Measurements from ENCODE around the gene TIMELESS. TPM values are rescaled to one million over a fixed set of nuclear protein-coding genes. Genes with fewer than 3 reads are reported as not detected.

Gene TIMELESS
- polyA plus RNA-seq, 4 donors = 33.6 to 38.4 (median 36.9) TPM

DNA sequence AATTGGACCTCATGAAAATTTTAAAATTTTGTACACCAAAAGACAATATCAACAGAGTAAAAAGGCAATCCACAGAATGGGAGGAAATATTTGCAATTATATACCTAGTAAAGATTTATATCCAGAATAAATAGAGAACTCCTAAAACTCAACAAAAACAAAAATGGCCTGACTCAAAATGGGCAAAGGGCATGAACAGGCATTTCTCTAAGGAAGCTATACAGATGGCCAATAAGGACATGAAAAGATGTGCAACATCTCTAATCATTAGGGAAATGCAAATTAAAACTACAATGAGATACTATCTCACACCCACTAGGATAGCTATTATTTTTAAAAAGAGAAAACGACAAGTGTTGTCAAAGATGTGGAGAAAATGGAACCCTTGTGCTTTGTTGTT, 75.7 kb downstream of the TIMELESS start:
- DNase-seq (ENCODE audit: low read depth in 4 of 4, low spot score in 3 of 4) = no peak

DNA sequence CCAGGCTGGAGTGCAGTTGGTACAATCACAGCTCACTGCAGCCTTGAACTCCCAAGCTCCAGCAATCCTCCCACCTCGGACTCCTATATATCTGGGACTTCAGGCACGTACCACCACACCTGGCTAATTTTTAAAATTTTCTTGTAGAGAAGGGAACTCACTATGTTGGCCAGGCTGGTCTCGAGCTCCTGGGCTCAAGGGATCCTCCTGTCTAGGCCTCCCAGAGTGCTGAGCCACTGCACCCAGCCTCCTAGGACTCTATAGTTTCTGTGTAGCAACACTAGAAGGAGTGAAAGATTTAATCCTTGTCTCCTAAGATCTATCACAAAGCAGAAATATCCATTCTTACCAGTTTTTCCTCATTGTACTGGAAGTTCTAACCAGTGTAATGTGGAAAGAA, 82.3 kb downstream of the TIMELESS start:
- no peak for DNase-seq (ENCODE audit: low read depth in 4 of 4, low spot score in 3 of 4)

Other genes starting within 250 kb of the TIMELESS start
- 10 to 100 TPM; 43.5 to 45.8 (median 44.0) TPM for gene RNF41, start 227.5 kb downstream of the TIMELESS start, polyA plus RNA-seq (ENCODE audit: insufficient read length in 4 of 4)
- gene NABP2, start 225.1 kb downstream of the TIMELESS start, polyA plus RNA-seq (ENCODE audit: insufficient read length in 4 of 4) = 10 to 100 TPM; 28.4 to 35.3 (median 31.8) TPM
- 10 to 100 TPM; 46.7 to 76.7 (median 52.3) TPM for gene SLC39A5, start 219.4 kb downstream of the TIMELESS start, polyA plus RNA-seq (ENCODE audit: insufficient read length in 4 of 4)
- gene ANKRD52, start 191.0 kb downstream of the TIMELESS start, polyA plus RNA-seq (ENCODE audit: insufficient read length in 4 of 4) = 10 to 100 TPM; 28.2 to 32.0 (median 30.3) TPM
- gene COQ10A, start 182.5 kb downstream of the TIMELESS start, polyA plus RNA-seq (ENCODE audit: insufficient read length in 4 of 4) = 10 to 100 TPM; 15.2 to 17.7 (median 16.9) TPM
- gene CS, start 149.1 kb downstream of the TIMELESS start, polyA plus RNA-seq (ENCODE audit: insufficient read length in 4 of 4) = 100 to 1,000 TPM; 185 to 206 (median 202) TPM
- gene CNPY2, start 133.4 kb downstream of the TIMELESS start, polyA plus RNA-seq (ENCODE audit: insufficient read length in 4 of 4) = 100 to 1,000 TPM; 145 to 167 (median 153) TPM
- 100 to 1,000 TPM in 1 of 4 donors, 10 to 100 TPM in 3; 79.4 to 101 (median 82.0) TPM for gene PAN2, start 115.4 kb downstream of the TIMELESS start, polyA plus RNA-seq (ENCODE audit: insufficient read length in 4 of 4)
- under 1 TPM; 0.49 to 1.00 (median 0.89) TPM for gene IL23A, start 110.5 kb downstream of the TIMELESS start, polyA plus RNA-seq (ENCODE audit: insufficient read length in 4 of 4)
- gene STAT2, start 89.3 kb downstream of the TIMELESS start, polyA plus RNA-seq (ENCODE audit: insufficient read length in 4 of 4) = 100 to 1,000 TPM in 1 of 4 donors, 10 to 100 TPM in 3; 79.2 to 107 (median 85.1) TPM
- gene APOF, start 86.6 kb downstream of the TIMELESS start, polyA plus RNA-seq (ENCODE audit: insufficient read length in 4 of 4) = under 1 TPM in 3 of 4 donors, not detected in 1; 0.06 to 0.18 (median 0.11) TPM
- under 1 TPM in 2 of 4 donors, not detected in 2; 0.22 to 0.37 TPM for gene MIP, start 5.2 kb upstream of the TIMELESS start, polyA plus RNA-seq (ENCODE audit: insufficient read length in 4 of 4)
- 1 to 10 TPM; 3.5 to 4.8 (median 4.3) TPM for gene SPRYD4, start 19.2 kb upstream of the TIMELESS start, polyA plus RNA-seq (ENCODE audit: insufficient read length in 4 of 4)
- gene GLS2, start 38.7 kb upstream of the TIMELESS start, polyA plus RNA-seq (ENCODE audit: insufficient read length in 4 of 4) = 1 to 10 TPM in 2 of 4 donors, under 1 TPM in 2; 0.78 to 1.6 (median 1.0) TPM
- gene RBMS2, start 72.4 kb upstream of the TIMELESS start, polyA plus RNA-seq (ENCODE audit: insufficient read length in 4 of 4) = 10 to 100 TPM; 36.2 to 50.5 (median 42.6) TPM
- gene BAZ2A, start 180.9 kb upstream of the TIMELESS start, polyA plus RNA-seq (ENCODE audit: insufficient read length in 4 of 4) = 10 to 100 TPM; 72.5 to 89.3 (median 81.7) TPM
- 1,000 to 10,000 TPM; 1,014 to 1,093 (median 1,047) TPM for gene ATP5F1B, start 196.6 kb upstream of the TIMELESS start, polyA plus RNA-seq (ENCODE audit: insufficient read length in 4 of 4)
- 100 to 1,000 TPM; 325 to 383 (median 364) TPM for gene PTGES3, start 238.9 kb upstream of the TIMELESS start, polyA plus RNA-seq (ENCODE audit: insufficient read length in 4 of 4)